HepG2 (cell line): ENCODE measurements around the gene UPF3A. TPM values are rescaled to one million over a fixed set of nuclear protein-coding genes. Genes with fewer than 3 reads are reported as not detected.

Source experiments
- ATAC-seq: fragments of 200-7000 bp; cut with Tn5 transposase; 3 replicates; pipeline ENCODE4 v1.9.1; 2020; ENCODE audit warnings: mild to moderate bottlenecking, moderate library complexity
- BruUV-seq: library from RNA; stranded (reverse); fragments of 400-500 nt; replicated peaks from 2 replicates; lab custom pipeline; 2021; lab: Mats Ljungman, UMichigan
- CTCF ChIA-PET: fragments of 300-600 bp; formaldehyde crosslinking; extraction: SDS; loops from one replicate; lab custom pipeline; 2021; ENCODE audit warnings: low total read pairs, inconsistent platforms, low intra/inter-chr PET ratio; lab: Yijun Ruan, JAX
- POLR2A ChIA-PET: fragments of 350-600 bp; sonication (Branson Sonifier 250); formaldehyde crosslinking; loops from one replicate; lab custom pipeline; 2020; ENCODE audit warnings: antibody characterized with exemption, inconsistent platforms; lab: Yijun Ruan, JAX
- DNase-seq: peaks from one replicate; pipeline ENCODE4 v3.0.0-alpha.2; 2015; ENCODE audit warnings: low spot score
- FAIRE-seq: peaks from 3 replicates; lab custom pipeline; 2011; peaks lifted over from hg19 to GRCh38; lab: Jason Lieb, UNC
- H2AFZ ChIP-seq: one replicate; pipeline ENCODE4 v1.6.1; 2011; ENCODE audit warnings: low read length, inconsistent platforms
- H3K27ac ChIP-seq: fragments of 300-600 bp; 3 replicates; pipeline ENCODE4 v1.8.0; 2011; ENCODE audit warnings: mixed run types, mild to moderate bottlenecking, mixed read lengths, low read length, inconsistent platforms; ENCODE audit not compliant: insufficient read depth; ENCODE audit errors: extremely low read length
- H3K27me3 ChIP-seq, 2 experiments: fragments of 200-600 bp in 1 of 2; 2 replicates in 1 of 2; 3 replicates in 1 of 2; pipeline versions ENCODE4 v1.6.0 to v1.8.0; 2011; ENCODE audit warnings: low read length in 2 of 2, mild to moderate bottlenecking in 2 of 2, moderate library complexity in 2 of 2, inconsistent platforms in 1 of 2; ENCODE audit not compliant: insufficient read depth in 2 of 2, control insufficient read depth in 1 of 2
- H3K36me3 ChIP-seq, 2 experiments: fragments of 200-600 bp in 1 of 2; replicated peaks in 1 of 2; 2 replicates in 1 of 2; 3 replicates in 1 of 2; pipeline versions ENCODE4 v1.5.1 to v1.8.0; 2011; ENCODE audit warnings: low read length in 2 of 2, inconsistent platforms in 1 of 2; ENCODE audit not compliant: insufficient read depth in 2 of 2, control insufficient read depth in 1 of 2
- H3K4me1 ChIP-seq: 2 replicates; pipeline ENCODE4 v1.5.1; 2012; ENCODE audit warnings: low read length, inconsistent platforms; ENCODE audit not compliant: insufficient read depth
- H3K4me2 ChIP-seq: 2 replicates; pipeline ENCODE4 v1.6.0; 2011; ENCODE audit warnings: low read depth, low read length, inconsistent platforms
- H3K4me3 ChIP-seq, 3 experiments: fragments of 200-600 bp in 1 of 3; sonication (generic), shearing (Covaris generic) in 1 of 3; replicated peaks in 1 of 3; 2 replicates each; pipeline ENCODE4 v1.5.1; 2011 to 2016; ENCODE audit warnings: low read length in 3 of 3, inconsistent platforms in 2 of 3, low read depth in 2 of 3, mild to moderate bottlenecking in 2 of 3, control low read depth in 1 of 3, mixed read lengths in 1 of 3; ENCODE audit not compliant: insufficient read depth in 1 of 3
- H3K79me2 ChIP-seq: one replicate; pipeline ENCODE4 v1.6.1; 2011; ENCODE audit warnings: low read length, inconsistent platforms; ENCODE audit not compliant: insufficient read depth
- H3K9ac ChIP-seq: 2 replicates; pipeline ENCODE4 v1.6.0; 2011; ENCODE audit warnings: mild to moderate bottlenecking, low read depth, low read length, inconsistent platforms; ENCODE audit not compliant: insufficient read depth
- H3K9me3 ChIP-seq: 2 replicates; pipeline ENCODE4 v1.5.1; 2012; ENCODE audit warnings: mild to moderate bottlenecking, low read length
- H4K20me1 ChIP-seq: 2 replicates; pipeline ENCODE4 v1.6.0; 2011; ENCODE audit warnings: inconsistent platforms, mild to moderate bottlenecking, low read length, moderate library complexity; ENCODE audit not compliant: insufficient read depth
- BORCS8-MEF2B ChIP-seq: sonication (generic); formaldehyde crosslinking; IDR thresholded peaks from 2 replicates; pipeline ENCODE4 v1.8.0; 2022; ENCODE audit warnings: mild to moderate bottlenecking, missing genetic modification reagents
- ERF ChIP-seq: IDR thresholded peaks from 2 replicates; pipeline ENCODE4 v1.6.1; 2018; ENCODE audit warnings: missing biosample characterization, missing genetic modification reagents
- HNRNPL ChIP-seq: fragments of 200-400 bp; formaldehyde crosslinking; IDR thresholded peaks from 2 replicates; pipeline ENCODE4 v1.6.1; 2017; ENCODE audit warnings: mild to moderate bottlenecking, low read depth, low read length
- KDM5A ChIP-seq: fragments of 200-600 bp; sonication (generic); IDR thresholded peaks from 2 replicates; pipeline ENCODE4 v1.7.0; 2018; ENCODE audit warnings: antibody characterized with exemption, mild to moderate bottlenecking, low read length, borderline replicate concordance
- MIER2 ChIP-seq: IDR thresholded peaks from 2 replicates; pipeline ENCODE4 v1.6.1; 2016; ENCODE audit warnings: missing biosample characterization, missing genetic modification reagents
- NCOA1 ChIP-seq: sonication (generic); formaldehyde crosslinking; IDR thresholded peaks from 2 replicates; pipeline ENCODE4 v1.9.0; 2021; ENCODE audit warnings: missing genetic modification reagents
- NPAS2 ChIP-seq: sonication (generic); formaldehyde crosslinking; IDR thresholded peaks from 2 replicates; pipeline ENCODE4 v1.8.0; 2022; ENCODE audit warnings: mild to moderate bottlenecking, missing genetic modification reagents, borderline replicate concordance
- PCBP2 ChIP-seq: fragments of 200-400 bp; formaldehyde crosslinking; optimal IDR thresholded peaks from 2 replicates; pipeline ENCODE3; 2018; ENCODE audit warnings: low read length, low read depth; ENCODE audit not compliant: poor library complexity, severe bottlenecking
- RFXAP ChIP-seq: sonication (generic); formaldehyde crosslinking; IDR thresholded peaks from 2 replicates; pipeline ENCODE4 v1.4.0; 2020; ENCODE audit warnings: missing genetic modification reagents, borderline replicate concordance
- SALL1 ChIP-seq: sonication (generic); formaldehyde crosslinking; IDR thresholded peaks from 2 replicates; pipeline ENCODE4 v1.8.0; 2022; ENCODE audit warnings: mild to moderate bottlenecking, missing genetic modification reagents
- SP140L ChIP-seq: sonication (generic); formaldehyde crosslinking; IDR thresholded peaks from 2 replicates; pipeline ENCODE4 v1.4.0; 2020; ENCODE audit warnings: missing genetic modification reagents, borderline replicate concordance
- TAF1 ChIP-seq: sonication (generic); formaldehyde crosslinking; IDR thresholded peaks from 2 replicates; pipeline ENCODE4 v1.4.0; 2020; ENCODE audit warnings: missing genetic modification reagents
- ZNF207 ChIP-seq: fragments of 450-650 bp; IDR thresholded peaks from 2 replicates; pipeline ENCODE4 v1.6.1; 2016; ENCODE audit warnings: antibody characterized with exemption, borderline replicate concordance
- ZNF605 ChIP-seq: sonication (generic); formaldehyde crosslinking; IDR thresholded peaks from 2 replicates; pipeline ENCODE4 v1.8.0; 2022; ENCODE audit warnings: mild to moderate bottlenecking, missing genetic modification reagents
- ZNF777 ChIP-seq: sonication (generic); formaldehyde crosslinking; IDR thresholded peaks from 2 replicates; pipeline ENCODE4 v1.4.0; 2020; ENCODE audit warnings: missing genetic modification reagents
- WGBS: methylation state at CpG from one replicate; pipeline ENCODE4 v1.1.6; 2017; ENCODE audit warnings: low lambda C conversion rate; 5-methylcytosine and 5-hydroxymethylcytosine counted together
- in situ Hi-C: cut with HindIII; loops from 2 replicates; pipeline ENCODE4 v1.10.0; 2017; ENCODE audit warnings: low pct_unique_long_range_greater_than_20kb; ENCODE audit not compliant: extremely low pct_ligation_motif_present
- intact Hi-C: fragments of 100-400 bp; cut with micrococcal nuclease; formaldehyde crosslinking; loops from one replicate; pipeline ENCODE4 v1.10.0; 2022; ENCODE audit not compliant: unreplicated experiment
- polyA plus RNA-seq, 8 experiments: library from polyadenylated mRNA; depleted of rRNA in 3 of 8; stranded (reverse) in 7 of 8; unstranded in 1 of 8; fragments of >200 nt; fragmentation: Illumina TruSeq in 4 of 8; extraction: Trizol in 4 of 8; gene quantifications; 2 replicates each; pipeline versions ENCODE4 v1.2.1 to v1.2.3, GENCODE V29; 2011 to 2016; ENCODE audit warnings: low read depth in 4 of 8, missing spikeins in 1 of 8, mixed read lengths in 1 of 8; ENCODE audit not compliant: insufficient read depth in 1 of 8
- total RNA-seq, 5 experiments: library from RNA; depleted of rRNA; stranded (reverse); fragments of >200 nt; fragmentation: Illumina TruSeq; extraction: Trizol; gene quantifications; 2 replicates each; pipeline ENCODE4 v1.2.3, GENCODE V29; 2016; ENCODE audit warnings: low read depth in 1 of 5
- TF ChIP-seq, protein P1 (sequence below): sonication (generic); formaldehyde crosslinking; conservative IDR thresholded peaks from 2 replicates; pipeline ENCODE4 v1.8.0; 2022; ENCODE audit warnings: mild to moderate bottlenecking, moderate library complexity, missing genetic modification reagents
- TF ChIP-seq, protein P2 (sequence below): IDR thresholded peaks from 2 replicates; pipeline ENCODE4 v1.6.1; 2012; ENCODE audit warnings: inconsistent platforms
- TF ChIP-seq, protein P3 (sequence below): sonication (generic); formaldehyde crosslinking; IDR thresholded peaks from 2 replicates; pipeline ENCODE4 v1.4.0; 2020; ENCODE audit warnings: missing genetic modification reagents
- TF ChIP-seq, protein P4 (sequence below): sonication (generic); formaldehyde crosslinking; IDR thresholded peaks from 2 replicates; pipeline ENCODE4 v1.4.0; 2020; ENCODE audit warnings: mild to moderate bottlenecking, missing genetic modification reagents
- TF ChIP-seq, protein P5 (sequence below): sonication (generic); formaldehyde crosslinking; IDR thresholded peaks from 2 replicates; pipeline ENCODE4 v1.8.1; 2023; ENCODE audit warnings: missing genetic modification reagents, mild to moderate bottlenecking, borderline replicate concordance

The UPF3A gene
- total and polyA plus RNA-seq, 2 of the 13 experiments (the other 11 are each of a cell fraction or from before 2014, with no cell fraction given) = 60.2 to 63.8 TPM

DNA sequence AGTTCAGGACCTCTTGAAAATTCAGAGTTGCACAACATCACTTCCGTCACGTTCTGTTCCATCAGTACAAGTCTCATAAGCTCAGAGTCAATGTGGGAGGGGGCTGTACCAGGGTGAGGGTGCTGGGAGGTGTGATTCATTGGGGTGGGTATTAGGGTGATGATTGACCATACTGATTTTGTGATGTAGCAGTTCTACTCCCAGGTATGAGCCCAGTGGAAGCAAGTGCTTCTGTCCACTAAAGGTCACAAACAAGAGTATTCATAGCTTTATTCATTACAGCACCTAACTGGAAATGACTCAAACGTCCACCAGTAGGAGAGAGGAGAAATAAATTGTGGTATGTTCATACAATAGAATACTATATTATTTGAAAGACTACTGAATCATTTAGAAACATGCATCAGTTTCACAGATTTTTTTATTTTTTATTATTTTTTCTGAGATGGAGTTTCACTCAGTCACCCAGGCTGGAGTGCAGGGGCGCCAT lies 12.1 kb upstream of the UPF3A start (continued):
- TF ChIP-seq NPAS2 = no peak
- no peak for TF ChIP-seq SP140L (CRISPR knock-in tag)
- TF ChIP-seq SALL1 (CRISPR knock-in tag) = no peak
- TF ChIP-seq, protein P1, sequence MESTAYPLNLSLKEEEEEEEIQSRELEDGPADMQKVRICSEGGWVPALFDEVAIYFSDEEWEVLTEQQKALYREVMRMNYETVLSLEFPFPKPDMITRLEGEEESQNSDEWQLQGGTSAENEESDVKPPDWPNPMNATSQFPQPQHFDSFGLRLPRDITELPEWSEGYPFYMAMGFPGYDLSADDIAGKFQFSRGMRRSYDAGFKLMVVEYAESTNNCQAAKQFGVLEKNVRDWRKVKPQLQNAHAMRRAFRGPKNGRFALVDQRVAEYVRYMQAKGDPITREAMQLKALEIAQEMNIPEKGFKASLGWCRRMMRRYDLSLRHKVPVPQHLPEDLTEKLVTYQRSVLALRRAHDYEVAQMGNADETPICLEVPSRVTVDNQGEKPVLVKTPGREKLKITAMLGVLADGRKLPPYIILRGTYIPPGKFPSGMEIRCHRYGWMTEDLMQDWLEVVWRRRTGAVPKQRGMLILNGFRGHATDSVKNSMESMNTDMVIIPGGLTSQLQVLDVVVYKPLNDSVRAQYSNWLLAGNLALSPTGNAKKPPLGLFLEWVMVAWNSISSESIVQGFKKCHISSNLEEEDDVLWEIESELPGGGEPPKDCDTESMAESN = no peak
- no peak for TF ChIP-seq KDM5A
- no peak for TF ChIP-seq ZNF605 (CRISPR knock-in tag)
- TF ChIP-seq, protein P2, sequence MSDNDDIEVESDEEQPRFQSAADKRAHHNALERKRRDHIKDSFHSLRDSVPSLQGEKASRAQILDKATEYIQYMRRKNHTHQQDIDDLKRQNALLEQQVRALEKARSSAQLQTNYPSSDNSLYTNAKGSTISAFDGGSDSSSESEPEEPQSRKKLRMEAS = no peak
- no peak for TF ChIP-seq NCOA1 (CRISPR knock-in tag)
- no peak for TF ChIP-seq ZNF777
- no peak for TF ChIP-seq TAF1 (CRISPR knock-in tag)
- TF ChIP-seq BORCS8-MEF2B (CRISPR knock-in tag) = no peak
- TF ChIP-seq ERF = no peak

DNA sequence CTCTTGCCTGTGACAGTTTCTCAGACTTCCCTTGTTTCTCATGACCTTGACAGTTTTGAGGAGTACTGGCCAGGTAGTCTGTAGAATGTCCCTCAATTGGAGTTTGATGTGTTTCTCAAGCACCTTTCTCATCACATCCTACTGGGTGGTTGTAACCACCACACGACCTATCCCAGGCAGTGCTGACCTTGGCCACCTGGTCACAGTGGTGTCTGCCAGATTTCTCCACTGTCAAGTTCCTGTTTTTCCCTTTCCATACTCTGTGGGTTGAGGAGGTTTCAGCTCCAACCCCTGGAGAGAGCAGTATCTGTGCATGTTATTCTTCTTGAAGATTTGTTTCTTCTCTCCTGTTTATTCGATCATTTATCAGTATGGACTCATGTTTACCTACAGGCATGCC lies 8.4 kb upstream of the UPF3A start:
- Histone ChIP-seq H4K20me1 (no peaks in the 10 kb centered on the region), H2AFZ (no peak overlapping the region), H3K27me3 (no peaks in the 10 kb centered on the region), H3K9ac (no peak overlapping the region), H3K4me1 (no peaks in the 10 kb centered on the region), H3K9me3 (no peaks in the 10 kb centered on the region), H3K4me2 (no peak overlapping the region), H3K36me3 (peaks cover 10 to 36% of the 10 kb centered on the region in 2 experiments), H3K79me2 (no peaks in the 10 kb centered on the region), H3K27ac (no peak overlapping the region), H3K4me3 (no peak overlapping the region)
- FAIRE-seq = no peak
- WGBS = 79% methylated on average over 2 of the region's 2 CpGs
- no TSS peak for BruUV-seq
- CTCF ChIA-PET = no interaction called here
- no peak for ATAC-seq
- DNase-seq = no peak
- POLR2A ChIA-PET = no interaction called here
- intact Hi-C loops = loop anchor here (1.0 kb wide), 1 partner anchor 7 kb away; no protein-coding TSS in a partner anchor
- in situ Hi-C loops = no loop called here
- TF ChIP-seq PCBP2 = no peak
- no peak for TF ChIP-seq ZNF207
- no peak for TF ChIP-seq HNRNPL
- no peak for TF ChIP-seq RFXAP
- TF ChIP-seq, protein P3, sequence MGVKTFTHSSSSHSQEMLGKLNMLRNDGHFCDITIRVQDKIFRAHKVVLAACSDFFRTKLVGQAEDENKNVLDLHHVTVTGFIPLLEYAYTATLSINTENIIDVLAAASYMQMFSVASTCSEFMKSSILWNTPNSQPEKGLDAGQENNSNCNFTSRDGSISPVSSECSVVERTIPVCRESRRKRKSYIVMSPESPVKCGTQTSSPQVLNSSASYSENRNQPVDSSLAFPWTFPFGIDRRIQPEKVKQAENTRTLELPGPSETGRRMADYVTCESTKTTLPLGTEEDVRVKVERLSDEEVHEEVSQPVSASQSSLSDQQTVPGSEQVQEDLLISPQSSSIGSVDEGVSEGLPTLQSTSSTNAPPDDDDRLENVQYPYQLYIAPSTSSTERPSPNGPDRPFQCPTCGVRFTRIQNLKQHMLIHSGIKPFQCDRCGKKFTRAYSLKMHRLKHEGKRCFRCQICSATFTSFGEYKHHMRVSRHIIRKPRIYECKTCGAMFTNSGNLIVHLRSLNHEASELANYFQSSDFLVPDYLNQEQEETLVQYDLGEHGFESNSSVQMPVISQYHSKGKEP (CRISPR knock-in tag) = no peak
- TF ChIP-seq MIER2 (CRISPR knock-in tag) = no peak
- TF ChIP-seq, protein P4, sequence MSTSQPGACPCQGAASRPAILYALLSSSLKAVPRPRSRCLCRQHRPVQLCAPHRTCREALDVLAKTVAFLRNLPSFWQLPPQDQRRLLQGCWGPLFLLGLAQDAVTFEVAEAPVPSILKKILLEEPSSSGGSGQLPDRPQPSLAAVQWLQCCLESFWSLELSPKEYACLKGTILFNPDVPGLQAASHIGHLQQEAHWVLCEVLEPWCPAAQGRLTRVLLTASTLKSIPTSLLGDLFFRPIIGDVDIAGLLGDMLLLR (CRISPR knock-in tag) = no peak
- TF ChIP-seq, protein P5, sequence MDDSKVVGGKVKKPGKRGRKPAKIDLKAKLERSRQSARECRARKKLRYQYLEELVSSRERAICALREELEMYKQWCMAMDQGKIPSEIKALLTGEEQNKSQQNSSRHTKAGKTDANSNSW (CRISPR knock-in tag) = no peak
